ENCODE measurements around the gene CLDN5.
A peak's percentile ranks its signal among the peaks of the same experiment; 100 is the strongest.

CLDN5 gene

GRCh38 chr22:19520566-19521305, 3.5 kb downstream of the CLDN5 start:
- DNase-seq, result no peak

GRCh38 chr22:19520007-19520406, 4.2 kb downstream of the CLDN5 start:
- no peak for DNase-seq

- DNase-seq, result no peak
Observed at GRCh38 chr22:19519041-19519926, 4.9 kb downstream of the CLDN5 start.

GRCh38 chr22:19518635-19519034, 5.6 kb downstream of the CLDN5 start:
- DNase-seq, result no peak

- DNase-seq, result no peak
Observed at GRCh38 chr22:19517919-19518611, 6.1 kb downstream of the CLDN5 start.

- no peak for DNase-seq
Observed at GRCh38 chr22:19517171-19517500, 7.1 kb downstream of the CLDN5 start.

- no peak for DNase-seq
Observed at GRCh38 chr22:19516378-19517170, 7.6 kb downstream of the CLDN5 start.

GRCh38 chr22:19515654-19516377, 8.4 kb downstream of the CLDN5 start:
- DNase-seq, result no peak

GRCh38 chr22:19514831-19515565, 9.2 kb downstream of the CLDN5 start:
- no peak for DNase-seq

GRCh38 chr22:19513823-19514222, 10.4 kb downstream of the CLDN5 start:
- no peak for DNase-seq

- DNase-seq, result no peak
Observed at GRCh38 chr22:19510919-19511341, 13.3 kb downstream of the CLDN5 start.

- DNase-seq, result no peak
Observed at GRCh38 chr22:19509923-19510322, 14.3 kb downstream of the CLDN5 start.

- no peak for DNase-seq
Observed at GRCh38 chr22:19509191-19509590, 15.0 kb downstream of the CLDN5 start.

- DNase-seq, result no peak
Observed at GRCh38 chr22:19508024-19508776, 16.0 kb downstream of the CLDN5 start.

- DNase-seq, result no peak
Observed at GRCh38 chr22:19507534-19507861, 16.7 kb downstream of the CLDN5 start.

- no peak for DNase-seq
Observed at GRCh38 chr22:19506212-19506611, 18.0 kb downstream of the CLDN5 start.

GRCh38 chr22:19505735-19506126, 18.5 kb downstream of the CLDN5 start:
- no peak for DNase-seq

GRCh38 chr22:19504900-19505734, 19.1 kb downstream of the CLDN5 start:
- DNase-seq, result peak in 1 of 5 experiments; percentile 56

- DNase-seq, result no peak
Observed at GRCh38 chr22:19503869-19504268, 20.3 kb downstream of the CLDN5 start.

- no peak for DNase-seq
Observed at GRCh38 chr22:19503367-19503766, 20.8 kb downstream of the CLDN5 start.
